NCI-H2081 treated with DMSO at 0.1 percent for 48 hours (cell line): ENCODE data around the gene SYNE1.

Source experiments
- DNase-seq: peaks from one replicate; lab custom pipeline; 2025; lab: John Stamatoyannopoulos, UW

SYNE1 gene

DNA sequence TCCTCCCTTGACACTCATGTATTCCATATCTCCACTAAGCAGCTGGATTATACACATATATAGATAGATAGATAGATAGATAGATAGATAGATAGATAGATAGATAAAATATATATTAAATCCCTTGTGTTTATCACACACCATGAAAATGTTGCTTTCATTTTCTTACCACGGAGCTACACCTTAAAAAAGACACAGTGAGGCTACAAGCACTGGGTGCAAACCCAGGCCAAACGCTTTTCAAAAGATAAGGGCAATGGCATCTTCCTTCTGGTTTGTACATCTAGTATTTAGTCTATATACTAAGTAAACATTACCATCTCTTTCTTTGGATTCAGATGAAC lies 452.6 kb downstream of the SYNE1 start:
- DNase-seq: no peak

DNA sequence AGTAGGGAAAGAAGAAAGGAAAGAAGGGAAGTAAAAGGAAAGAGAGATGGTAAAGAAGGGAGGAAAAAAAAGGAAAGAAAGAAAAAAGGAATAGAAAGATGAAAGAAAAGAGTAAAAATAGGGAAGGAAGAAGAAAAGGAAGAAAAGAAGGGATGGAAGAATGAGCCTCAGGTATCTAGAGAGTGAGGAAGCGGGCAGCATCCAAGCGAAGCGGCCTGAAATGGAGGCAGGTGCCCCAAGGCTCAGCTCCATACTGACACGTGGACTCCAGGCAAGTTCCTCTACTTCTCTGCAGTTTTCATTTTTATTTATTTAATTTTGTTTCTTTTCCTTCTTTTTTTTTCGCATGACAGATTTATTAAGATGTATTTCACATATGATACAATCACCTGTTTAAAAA lies 456.6 kb downstream of the SYNE1 start:
- DNase-seq: no peak

DNA sequence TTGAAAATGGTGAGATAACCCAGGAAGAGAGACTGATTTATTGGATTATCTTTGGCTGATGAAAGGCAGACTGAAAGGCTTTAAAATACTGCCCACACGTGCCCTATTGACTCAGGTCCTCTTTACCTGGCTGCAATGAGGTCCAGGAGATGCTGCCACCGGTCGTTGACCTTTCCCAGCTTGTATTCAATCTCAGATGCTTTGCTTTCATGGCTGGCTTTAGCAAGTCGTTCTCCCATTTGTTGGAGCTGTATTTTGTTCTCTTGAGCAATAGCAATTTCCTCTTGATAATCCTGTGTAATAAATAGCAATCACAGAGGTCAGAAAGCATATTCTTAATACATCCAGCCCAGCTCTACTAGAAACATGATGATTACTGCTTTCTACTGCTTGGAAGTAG lies 460.9 kb downstream of the SYNE1 start:
- no peak for DNase-seq

DNA sequence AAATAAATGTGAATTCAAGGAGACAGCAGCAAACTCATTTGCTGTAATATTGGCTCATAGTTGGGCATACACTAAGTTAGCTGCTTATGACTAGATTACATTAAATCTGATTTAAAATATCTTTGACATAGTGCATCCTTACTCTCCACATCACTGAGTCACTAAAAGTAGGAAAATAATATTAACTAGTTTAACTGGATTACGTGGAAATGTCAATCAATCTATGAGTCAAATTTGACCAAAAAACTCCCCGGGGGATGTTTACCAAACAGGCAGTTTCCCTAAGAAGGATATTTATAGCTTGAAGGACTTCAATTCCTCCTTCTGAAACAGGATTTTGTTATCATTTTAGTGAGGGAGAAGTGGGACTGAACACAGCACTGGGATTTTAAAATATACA lies 463.2 kb downstream of the SYNE1 start:
- no peak for DNase-seq

DNA sequence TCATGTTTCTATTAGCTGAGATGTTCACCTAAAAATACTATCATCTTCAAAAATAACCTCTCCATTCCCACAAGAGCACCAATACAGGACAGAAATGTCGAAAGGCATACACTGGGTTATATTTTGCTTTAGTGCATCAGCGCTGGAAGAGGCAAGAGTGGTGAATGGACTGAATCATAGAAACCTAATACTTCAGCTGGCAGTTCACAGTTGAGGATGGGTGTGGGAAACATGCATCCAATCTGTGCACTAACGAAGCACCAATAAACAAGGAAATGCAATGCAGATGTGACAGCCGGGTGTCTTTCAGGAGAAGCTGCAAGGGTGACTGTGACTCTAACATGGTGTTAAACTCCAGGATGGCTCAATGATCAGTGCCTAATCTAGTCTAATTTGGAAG lies 463.8 kb downstream of the SYNE1 start:
- no peak for DNase-seq

DNA sequence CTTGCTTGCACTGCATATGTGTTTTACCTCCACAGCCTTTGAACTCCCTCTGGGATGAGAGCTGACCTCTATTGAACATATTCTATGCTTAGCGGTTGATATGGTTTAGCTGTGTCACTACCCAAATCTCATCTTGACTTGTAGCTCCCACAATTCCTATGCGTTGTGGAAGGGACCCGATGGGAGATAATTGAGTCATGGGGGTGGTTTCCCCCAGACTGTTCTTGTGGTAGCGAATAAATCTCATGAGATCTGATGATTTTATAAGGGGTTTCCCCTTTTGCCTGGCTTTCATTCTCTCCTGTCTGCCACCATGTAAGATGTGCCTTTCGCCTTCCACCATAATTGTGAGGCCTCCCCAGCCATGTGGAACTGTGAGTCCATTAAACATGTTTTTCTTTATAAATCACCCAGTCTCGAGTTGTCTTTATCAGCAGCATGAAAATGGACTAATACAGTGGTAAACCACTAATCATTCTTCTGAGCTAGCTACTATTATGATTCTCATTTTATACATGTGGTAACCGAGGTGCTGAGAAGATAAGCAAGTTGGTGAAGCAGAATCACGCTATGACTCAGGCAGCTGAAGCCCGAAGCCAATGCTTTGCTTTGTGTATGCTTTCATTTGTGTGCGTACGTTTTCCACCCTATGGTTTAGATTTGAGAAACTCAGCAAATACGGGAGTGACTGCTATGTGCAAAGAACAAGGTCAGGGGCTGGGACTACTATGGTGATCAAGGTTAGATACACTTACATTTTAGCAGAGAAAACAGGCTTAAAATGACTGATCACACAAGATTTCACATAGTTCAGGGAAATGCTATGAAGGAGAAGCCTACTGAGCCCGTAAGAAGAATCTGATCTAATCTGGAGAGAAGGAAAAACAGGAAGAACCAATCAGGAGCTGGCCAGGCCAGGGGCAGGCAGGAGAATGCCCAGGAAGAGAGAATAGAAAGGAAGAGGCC lies 466.2 kb downstream of the SYNE1 start:
- DNase-seq: no peak

DNA sequence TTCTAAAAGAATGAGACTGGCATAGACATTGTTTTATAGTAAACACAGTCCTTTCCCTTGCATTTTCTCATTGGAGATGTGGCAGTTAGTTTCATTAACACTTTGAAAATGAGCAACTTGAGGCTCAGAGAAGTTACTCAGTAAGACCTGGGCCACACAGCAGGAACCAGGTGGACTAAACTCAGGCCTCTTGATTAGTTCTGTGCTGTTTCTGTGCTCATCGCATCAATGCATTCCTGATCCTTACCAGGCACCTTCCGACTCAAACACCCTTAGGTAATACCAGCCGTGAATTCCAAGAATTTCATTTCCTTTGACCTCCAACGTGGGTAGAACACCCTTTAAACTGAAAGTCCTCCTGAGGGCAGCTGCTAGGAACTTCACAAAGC lies 466.9 kb downstream of the SYNE1 start:
- no peak for DNase-seq

DNA sequence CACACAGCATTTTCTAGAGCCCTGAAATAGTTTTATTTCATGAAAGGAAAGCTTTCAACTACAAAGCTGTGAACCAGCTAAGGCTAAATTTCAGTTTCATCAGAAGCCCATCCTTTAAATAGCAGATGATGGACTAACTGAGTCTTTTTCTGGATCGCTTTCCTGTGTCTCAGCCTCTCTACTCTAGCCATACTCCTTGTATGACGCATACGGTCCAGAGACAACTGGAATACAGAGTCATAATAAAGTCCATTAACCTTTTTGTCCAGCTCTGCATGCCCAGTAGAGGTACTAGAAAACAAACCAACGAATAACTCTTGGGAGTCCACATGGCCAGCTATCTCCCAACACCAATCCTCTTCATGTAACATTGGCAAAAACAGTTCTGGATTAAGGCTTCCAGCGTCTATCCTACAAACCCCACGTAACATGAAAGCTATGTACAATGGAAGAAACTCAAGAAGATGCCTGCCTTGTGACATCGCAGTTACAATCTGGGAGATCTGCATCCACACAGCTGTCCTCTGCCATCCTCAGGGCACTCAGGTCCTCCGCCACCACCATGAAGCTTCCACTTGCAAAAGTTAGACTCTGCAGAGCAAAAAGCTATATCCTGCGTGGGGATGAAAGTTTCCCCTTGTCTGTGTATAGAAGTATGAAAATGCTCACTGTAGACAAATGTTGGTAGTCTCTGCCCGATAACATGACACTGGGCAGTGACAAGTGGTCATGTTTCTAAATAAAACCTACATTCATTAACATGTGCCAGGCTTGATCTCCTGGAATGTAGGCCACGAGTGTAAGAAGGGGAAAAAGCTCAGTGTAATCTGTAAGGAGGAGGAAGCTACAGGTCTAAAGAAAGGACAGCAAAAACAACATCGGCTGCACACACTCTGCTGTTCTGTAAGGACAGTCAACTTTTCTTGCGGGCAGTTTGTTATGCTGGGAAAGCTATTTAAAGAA lies 469.2 kb downstream of the SYNE1 start:
- no peak for DNase-seq

DNA sequence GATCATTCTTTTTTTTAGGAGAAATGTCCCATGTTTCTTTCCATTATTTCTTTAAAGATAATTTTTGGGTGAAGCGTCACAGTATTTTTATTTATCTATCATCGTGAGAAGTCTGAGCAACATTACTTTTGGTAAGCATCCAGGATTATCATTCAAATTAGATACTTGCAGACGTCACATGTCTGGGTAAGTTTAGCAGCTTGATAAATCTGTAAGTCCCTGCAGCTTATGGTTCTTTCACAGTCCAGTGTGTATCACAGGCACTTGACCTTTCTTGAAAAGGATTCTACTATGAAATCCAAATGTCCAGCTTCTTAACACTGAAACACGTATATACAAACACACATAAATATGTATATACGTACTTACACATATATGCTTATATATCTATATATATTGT lies 470.3 kb downstream of the SYNE1 start:
- DNase-seq: no peak

DNA sequence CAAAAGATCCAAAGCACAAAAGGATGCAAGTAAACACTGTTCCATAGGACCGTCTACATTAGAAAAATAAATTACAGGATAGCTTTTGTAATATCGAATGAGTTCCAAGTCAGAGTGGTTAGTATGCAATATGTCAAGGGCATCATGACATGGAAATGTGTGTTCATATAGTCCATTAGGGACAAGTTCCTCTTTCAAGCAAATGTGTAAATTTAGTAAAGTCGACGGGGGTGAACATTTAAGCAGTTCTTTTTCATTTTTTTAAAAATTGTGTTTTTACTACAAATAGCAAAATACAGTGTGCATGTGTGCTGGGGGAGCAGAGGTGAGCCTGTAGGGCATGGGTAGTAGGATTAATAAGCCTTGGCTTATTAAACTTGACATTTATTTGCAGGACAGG lies 470.7 kb downstream of the SYNE1 start:
- DNase-seq: no peak

DNA sequence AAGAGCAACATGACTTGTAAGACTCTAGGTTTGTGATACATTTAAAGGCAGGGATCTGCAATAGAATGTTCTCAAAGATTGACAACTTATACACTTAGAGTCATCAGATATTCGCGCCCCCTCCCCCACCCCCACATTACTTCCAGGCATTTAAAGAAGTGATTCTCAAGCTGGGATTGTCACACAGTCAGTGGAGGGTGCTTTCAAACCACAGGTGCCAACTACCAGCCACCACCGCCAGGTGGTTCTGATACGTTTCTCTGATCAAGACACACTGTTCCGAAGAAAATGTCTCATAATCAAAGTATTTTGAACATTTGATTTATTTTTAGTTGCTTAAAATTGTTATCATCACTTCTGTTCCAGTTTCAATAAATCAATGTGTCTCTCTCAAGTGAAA lies 472.2 kb downstream of the SYNE1 start:
- DNase-seq: no peak

DNA sequence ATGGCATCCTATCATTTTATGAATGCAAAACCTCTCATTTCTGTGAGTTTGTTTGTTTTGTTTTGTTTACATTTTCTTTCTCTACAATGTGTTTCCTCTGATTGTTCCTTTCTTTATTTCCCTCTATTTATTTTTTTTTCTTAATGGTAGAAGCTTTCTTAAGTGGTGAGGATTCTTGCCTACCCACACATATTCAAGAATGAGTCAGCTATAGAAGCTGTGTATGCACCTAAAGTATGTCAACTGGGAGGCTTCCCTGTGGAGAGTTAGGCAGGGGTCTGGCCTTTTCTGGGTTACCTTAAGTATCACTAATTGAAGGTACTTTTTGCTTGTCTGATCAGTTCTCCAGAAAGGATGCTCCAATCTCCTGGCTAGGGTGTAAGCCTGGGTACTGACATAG lies 475.7 kb downstream of the SYNE1 start:
- DNase-seq: no peak

DNA sequence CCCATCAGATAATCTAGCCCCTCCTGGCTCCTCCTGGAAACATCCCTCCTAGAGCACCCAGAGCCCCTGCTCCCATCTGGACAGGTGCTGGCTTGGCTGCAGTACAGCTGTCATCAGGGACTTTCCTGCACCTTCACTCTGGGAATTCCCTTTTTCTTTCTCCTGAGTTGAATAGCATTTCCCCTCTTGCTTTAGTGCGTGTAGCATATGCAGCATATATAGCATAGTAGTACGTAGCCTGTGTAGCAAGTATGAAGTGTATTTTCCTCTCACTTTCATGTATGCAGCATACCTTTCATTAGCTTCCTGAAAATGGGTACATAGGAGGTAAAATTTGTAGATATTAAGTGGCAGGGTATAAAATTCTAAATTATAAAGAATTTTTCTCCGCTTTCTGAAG lies 476.8 kb downstream of the SYNE1 start:
- no peak for DNase-seq

DNA sequence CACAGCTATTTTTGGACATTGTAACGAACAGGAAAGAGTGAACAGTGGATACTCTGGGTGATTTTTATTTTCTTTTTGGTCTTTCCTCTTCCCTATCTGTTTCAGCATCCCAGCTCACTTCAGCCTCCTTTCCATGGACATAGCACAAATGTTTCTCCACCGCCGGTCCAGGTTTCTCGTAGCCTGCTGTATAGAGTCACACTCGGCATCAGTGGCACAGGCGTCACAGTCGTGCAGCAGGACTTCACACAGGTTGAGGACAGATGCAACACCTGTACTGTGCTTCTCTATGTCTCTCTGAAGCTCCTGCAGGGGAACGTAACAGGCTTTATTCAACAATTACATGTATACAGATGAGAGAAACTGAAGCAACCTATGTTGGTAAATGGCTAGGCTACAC lies 481.4 kb downstream of the SYNE1 start:
- no peak for DNase-seq

DNA sequence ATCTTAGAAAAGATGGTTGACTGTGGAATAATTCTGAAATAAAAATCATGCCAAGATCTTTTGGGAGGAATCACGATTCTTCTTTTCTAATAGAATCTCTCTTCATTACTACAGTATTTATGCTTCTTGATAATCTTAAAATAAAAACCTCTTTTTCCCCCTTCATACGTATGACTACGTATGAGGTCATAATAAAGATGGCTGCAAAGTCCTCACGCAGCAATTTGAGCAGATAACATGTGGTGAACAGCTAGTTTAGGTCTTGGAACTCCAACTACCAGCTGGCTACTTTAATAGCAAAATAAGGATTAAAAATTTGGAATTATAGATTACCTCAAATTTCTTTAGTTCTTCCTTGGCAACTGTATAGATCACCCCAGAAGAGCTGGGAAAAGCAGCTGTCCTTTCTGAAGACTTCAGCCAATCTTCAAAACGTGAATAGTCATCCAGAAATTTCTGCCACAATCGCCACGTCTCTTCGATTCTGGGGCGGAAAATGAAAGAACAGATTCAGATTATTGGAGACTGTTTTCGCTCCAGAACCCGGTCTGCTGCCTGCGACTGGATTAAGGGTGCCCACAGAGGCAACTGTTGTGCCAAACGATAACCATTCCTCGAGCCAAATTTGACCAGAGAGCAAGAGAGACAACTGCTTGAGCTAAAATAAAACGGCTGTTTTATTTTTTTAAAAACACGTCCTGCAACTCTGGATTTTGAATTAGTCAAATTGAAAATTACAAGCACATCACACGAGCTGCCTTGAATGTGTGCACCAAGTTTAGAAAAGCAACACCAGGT lies 482.4 kb downstream of the SYNE1 start:
- DNase-seq: no peak

DNA sequence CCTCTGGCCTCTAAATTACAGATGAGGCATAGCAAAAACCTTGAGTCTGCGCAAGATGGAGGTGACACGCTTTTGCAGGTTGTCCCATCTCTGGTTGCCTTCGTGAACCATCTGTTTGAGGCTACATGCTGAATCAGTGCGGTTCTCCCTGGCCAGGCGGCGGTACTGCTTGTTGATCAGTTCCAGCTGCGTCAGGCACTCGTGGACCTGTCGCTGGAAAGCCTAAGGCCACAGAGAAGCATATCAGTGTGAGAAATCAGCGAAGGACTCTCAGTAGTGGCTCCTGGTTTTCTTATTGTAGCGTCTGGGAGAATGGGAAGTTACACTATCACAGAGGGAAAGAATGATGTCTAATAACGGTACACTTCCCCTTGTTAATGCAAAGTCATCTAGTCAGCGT lies 485.2 kb downstream of the SYNE1 start:
- no peak for DNase-seq

DNA sequence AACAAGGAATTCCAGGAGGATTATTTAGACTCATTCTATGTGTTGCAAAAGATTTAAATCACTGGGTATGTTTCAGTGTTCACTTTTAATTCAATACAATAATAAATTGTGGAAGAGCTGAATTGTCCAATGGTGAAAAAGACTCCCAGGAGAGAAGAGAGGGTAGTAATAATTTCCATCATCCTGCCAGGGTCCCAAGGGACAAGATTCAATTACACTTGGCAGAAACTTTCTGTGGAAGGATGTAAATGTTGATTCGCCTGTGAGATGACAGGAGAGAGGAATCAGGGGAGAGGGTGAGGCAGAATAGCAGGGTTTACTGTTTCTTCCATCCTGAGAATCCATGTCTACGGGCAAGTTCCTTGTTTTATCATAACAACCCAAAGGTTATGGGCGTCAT lies 487.0 kb downstream of the SYNE1 start:
- no peak for DNase-seq

DNA sequence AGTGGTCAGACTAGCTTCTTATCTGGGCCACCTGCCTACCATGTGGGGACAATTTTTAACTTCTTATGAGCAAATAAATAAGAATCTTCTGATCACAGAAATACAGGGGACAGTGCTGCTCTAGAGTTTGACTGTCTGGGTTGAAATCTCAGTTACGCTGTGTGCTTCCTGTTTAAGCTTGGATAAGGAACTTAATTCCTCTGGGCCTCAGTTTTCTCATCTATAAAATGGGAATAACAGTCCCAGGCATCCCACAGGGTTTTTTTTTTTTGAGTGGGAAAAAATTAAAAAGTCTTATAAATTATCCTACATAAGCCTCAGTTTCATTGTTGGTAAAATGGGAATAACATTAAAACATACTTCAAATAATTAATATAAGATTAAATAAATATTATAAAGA lies 488.8 kb downstream of the SYNE1 start:
- DNase-seq: no peak

DNA sequence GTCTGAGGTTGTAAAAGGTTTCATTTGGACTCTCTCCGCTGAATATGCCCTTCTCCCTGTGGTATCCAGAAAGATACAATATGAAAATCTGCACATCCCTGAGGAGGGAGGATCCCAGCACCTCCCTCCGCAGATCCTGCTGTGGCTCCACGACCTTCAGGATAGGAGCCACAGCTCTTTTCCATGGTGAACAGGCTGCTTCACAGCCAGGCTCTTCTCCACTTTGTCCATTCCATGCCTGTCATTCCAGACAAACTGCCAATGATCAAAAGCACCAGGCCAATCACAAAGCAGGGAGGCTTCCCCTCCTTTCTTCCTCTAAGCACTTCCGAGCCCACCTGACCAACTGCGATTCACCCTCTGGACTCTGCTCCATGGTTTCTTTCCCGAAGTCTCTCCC lies 489.9 kb downstream of the SYNE1 start:
- no peak for DNase-seq

DNA sequence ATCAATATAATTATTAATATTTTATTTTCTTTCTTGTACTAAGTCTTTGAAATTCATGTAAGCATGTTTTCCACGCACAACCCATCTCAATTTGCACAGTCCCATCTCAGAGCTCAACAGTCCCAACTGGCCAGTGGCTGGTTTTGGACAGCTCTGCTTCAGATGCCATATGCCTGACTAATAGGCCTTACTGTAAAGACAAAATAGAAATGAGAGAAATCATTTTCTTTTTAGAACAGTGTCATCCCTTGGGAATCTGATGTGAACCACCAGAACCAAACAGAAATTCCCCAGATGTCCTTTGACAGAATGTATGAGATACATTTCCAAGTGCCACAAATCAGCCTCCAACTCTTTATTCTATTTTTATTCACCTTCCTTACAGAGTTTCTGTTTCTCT lies 490.8 kb downstream of the SYNE1 start:
- no peak for DNase-seq

DNA sequence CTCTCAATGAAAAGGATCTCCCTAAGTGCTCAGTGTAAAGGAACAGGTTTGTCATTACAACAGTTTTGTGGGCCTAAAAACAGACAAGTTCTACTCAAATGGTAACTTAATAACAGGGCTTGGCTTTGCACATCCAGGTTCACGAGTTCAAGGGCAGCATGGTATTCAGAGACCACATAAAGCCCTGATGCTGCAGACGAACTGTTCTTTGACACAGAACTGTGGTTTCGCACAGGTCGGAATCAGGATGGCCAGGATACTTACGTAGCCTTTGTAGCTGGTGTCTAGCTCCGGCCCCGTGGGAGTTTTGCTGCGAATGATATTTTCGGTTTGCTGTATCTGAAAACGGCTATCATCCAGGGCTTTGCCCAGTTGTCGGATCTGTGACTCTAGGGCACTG lies 493.8 kb downstream of the SYNE1 start:
- DNase-seq: no peak

DNA sequence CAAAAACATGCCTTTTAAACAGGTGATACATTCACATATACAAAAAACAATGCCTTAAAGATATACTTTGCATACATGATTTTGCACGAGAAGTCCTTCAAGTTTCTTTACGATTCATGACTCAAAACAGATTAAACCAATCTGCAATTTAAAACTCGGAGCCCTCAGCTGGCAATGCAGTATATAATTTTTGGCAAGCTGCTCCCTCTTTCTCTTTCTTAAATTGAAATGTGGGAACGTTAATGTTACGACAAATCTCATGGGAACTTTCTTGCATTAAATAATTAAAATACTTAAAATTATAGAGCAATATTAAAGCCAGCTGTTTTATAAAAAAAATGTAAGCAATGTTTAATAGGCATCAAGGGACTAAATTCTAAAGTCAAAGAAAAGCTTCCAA lies 495.1 kb downstream of the SYNE1 start:
- no peak for DNase-seq
